H1 (cell line): ENCODE data around the gene DSG4. TPM values are rescaled to one million over a fixed set of nuclear protein-coding genes. Genes with fewer than 3 reads are reported as not detected.

Experiments
- CTCF ChIA-PET: fragments of 300-600 bp; sonication (Branson Sonifier 250); formaldehyde crosslinking; loops from one replicate; lab custom pipeline; 2021; ENCODE audit not compliant: partially characterized antibody; lab: Charles Lee
- POLR2A ChIA-PET: fragments of 300-600 bp; sonication (Branson Sonifier 250); formaldehyde crosslinking; loops from one replicate; lab custom pipeline; 2021; ENCODE audit warnings: inconsistent platforms; ENCODE audit not compliant: partially characterized antibody; lab: Charles Lee
- DNase-seq, 2 experiments: peaks; one replicate each; pipeline versions ENCODE4 v3.0.0 to v3.0.0-alpha.2; 2010 to 2022; ENCODE audit warnings: low spot score in 2 of 2, low read depth in 1 of 2, mixed read lengths in 1 of 2
- FAIRE-seq: peaks from 2 replicates; lab custom pipeline; 2011; peaks lifted over from hg19 to GRCh38; lab: Jason Lieb, UNC
- H2AFZ ChIP-seq: 2 replicates; pipeline ENCODE4 v1.8.1; 2012; ENCODE audit warnings: low read length, inconsistent platforms
- H2AK5ac ChIP-seq: 2 replicates; pipeline ENCODE4 v1.6.1; 2013; ENCODE audit warnings: low read depth, low read length
- H2BK120ac ChIP-seq: replicated peaks from 2 replicates; pipeline ENCODE3; 2013; ENCODE audit warnings: low read depth, low read length, inconsistent platforms
- H2BK12ac ChIP-seq: 2 replicates; pipeline ENCODE4 v1.6.1; 2013; ENCODE audit warnings: low read depth, low read length
- H2BK15ac ChIP-seq: 2 replicates; pipeline ENCODE4 v1.6.1; 2013; ENCODE audit warnings: low read length
- H2BK20ac ChIP-seq: 2 replicates; pipeline ENCODE4 v1.6.1; 2013; ENCODE audit warnings: low read length
- H2BK5ac ChIP-seq: 2 replicates; pipeline ENCODE4 v1.6.1; 2013; ENCODE audit warnings: low read depth, low read length
- H3K14ac ChIP-seq: 2 replicates; pipeline ENCODE4 v1.6.1; 2013; ENCODE audit warnings: inconsistent platforms; ENCODE audit not compliant: insufficient read length
- H3K18ac ChIP-seq: 2 replicates; pipeline ENCODE4 v1.6.1; 2013; ENCODE audit warnings: low read length; ENCODE audit errors: extremely low read depth
- H3K23ac ChIP-seq: 2 replicates; pipeline ENCODE4 v1.6.1; 2013; ENCODE audit warnings: inconsistent platforms; ENCODE audit not compliant: insufficient read length
- H3K23me2 ChIP-seq: 2 replicates; pipeline ENCODE4 v1.6.1; 2013; ENCODE audit warnings: low read depth, low read length
- H3K27ac ChIP-seq: 2 replicates; pipeline ENCODE4 v1.6.1; 2011; ENCODE audit warnings: low read depth, low read length, inconsistent platforms
- H3K27me3 ChIP-seq, 4 experiments: replicated peaks in 1 of 4; 1 replicate in 1 of 4; 2 replicates in 3 of 4; pipeline versions ENCODE4 v1.6.1 to v1.8.1; 2011 to 2013; ENCODE audit warnings: low read length in 3 of 4, mild to moderate bottlenecking in 3 of 4, inconsistent platforms in 2 of 4, mixed read lengths in 2 of 4, moderate library complexity in 1 of 4; ENCODE audit not compliant: control insufficient read depth in 3 of 4, insufficient read depth in 3 of 4; ENCODE audit errors: extremely low read depth in 1 of 4
- H3K36me3 ChIP-seq, 4 experiments: 2 replicates each; pipeline versions ENCODE4 v1.6.1 to v1.8.1; 2011 to 2013; ENCODE audit warnings: mild to moderate bottlenecking in 4 of 4, low read length in 3 of 4, moderate library complexity in 2 of 4, control low read depth in 1 of 4, inconsistent platforms in 1 of 4; ENCODE audit not compliant: insufficient read depth in 4 of 4, control insufficient read depth in 2 of 4
- H3K4ac ChIP-seq: replicated peaks from 2 replicates; pipeline ENCODE3; 2013; ENCODE audit warnings: low read length, low read depth, mixed read lengths, inconsistent platforms; ENCODE audit not compliant: insufficient read length
- H3K4me1 ChIP-seq, 4 experiments: replicated peaks in 1 of 4; 1 replicate in 1 of 4; 2 replicates in 3 of 4; pipeline versions ENCODE4 v1.6.1 to v1.8.1; 2011 to 2013; ENCODE audit warnings: low read length in 3 of 4, inconsistent platforms in 2 of 4, mixed read lengths in 1 of 4; ENCODE audit not compliant: insufficient read depth in 4 of 4, control insufficient read depth in 3 of 4
- H3K4me2 ChIP-seq, 2 experiments: 2 replicates each; pipeline versions ENCODE4 v1.6.1 to v1.8.1; 2011 to 2013; ENCODE audit warnings: low read depth in 2 of 2, low read length in 2 of 2, control low read depth in 1 of 2, inconsistent platforms in 1 of 2, mild to moderate bottlenecking in 1 of 2; ENCODE audit not compliant: insufficient read depth in 1 of 2
- H3K4me3 ChIP-seq, 4 experiments: fragments of 200-600, 300-600 bp in 1 of 4; sonication (generic), shearing (Covaris generic), sonication (Bioruptor Twin) in 1 of 4; 2 replicates each; pipeline versions ENCODE4 v1.5.1 to v1.8.1; 2011 to 2016; ENCODE audit warnings: low read length in 4 of 4, low read depth in 3 of 4, control low read depth in 2 of 4, inconsistent platforms in 2 of 4, mild to moderate bottlenecking in 2 of 4, mixed read lengths in 1 of 4, moderate library complexity in 1 of 4; ENCODE audit not compliant: insufficient read depth in 2 of 4; ENCODE audit errors: extremely low read depth in 1 of 4
- H3K56ac ChIP-seq: replicated peaks from 2 replicates; pipeline ENCODE3; 2013; ENCODE audit warnings: low read depth, mild to moderate bottlenecking, mixed read lengths, low read length, inconsistent platforms; ENCODE audit not compliant: insufficient read length
- H3K79me1 ChIP-seq: 2 replicates; pipeline ENCODE4 v1.6.1; 2013; ENCODE audit warnings: low read depth, low read length, control low read depth
- H3K79me2 ChIP-seq, 2 experiments: 2 replicates each; pipeline versions ENCODE4 v1.6.1 to v1.8.1; 2012 to 2013; ENCODE audit warnings: low read length in 2 of 2, mild to moderate bottlenecking in 2 of 2, inconsistent platforms in 1 of 2; ENCODE audit not compliant: insufficient read depth in 2 of 2, control insufficient read depth in 1 of 2
- H3K9ac ChIP-seq, 4 experiments: replicated peaks in 1 of 4; 1 replicate in 1 of 4; 2 replicates in 3 of 4; pipeline versions ENCODE4 v1.6.1 to v1.8.1; 2011 to 2013; ENCODE audit warnings: low read depth in 3 of 4, low read length in 3 of 4, control low read depth in 2 of 4, mild to moderate bottlenecking in 2 of 4, moderate library complexity in 2 of 4, inconsistent platforms in 1 of 4; ENCODE audit errors: extremely low read depth in 1 of 4
- H3K9me3 ChIP-seq, 2 experiments: 2 replicates each; pipeline versions ENCODE4 v1.6.1 to v1.8.1; 2012 to 2013; ENCODE audit warnings: mild to moderate bottlenecking in 2 of 2, moderate library complexity in 2 of 2, control low read depth in 1 of 2, inconsistent platforms in 1 of 2, low read depth in 1 of 2, low read length in 1 of 2, mixed read lengths in 1 of 2; ENCODE audit not compliant: insufficient read depth in 2 of 2
- H4K20me1 ChIP-seq, 2 experiments: replicated peaks in 1 of 2; 2 replicates each; pipeline versions ENCODE3 to v1.8.1; 2011 to 2013; ENCODE audit warnings: inconsistent platforms in 2 of 2, low read length in 2 of 2, mild to moderate bottlenecking in 1 of 2; ENCODE audit not compliant: insufficient read depth in 2 of 2, control insufficient read depth in 1 of 2
- H4K5ac ChIP-seq: 2 replicates; pipeline ENCODE4 v1.6.1; 2013; ENCODE audit warnings: low read length, low read depth, mixed read lengths, inconsistent platforms; ENCODE audit not compliant: insufficient read length
- H4K8ac ChIP-seq: 2 replicates; pipeline ENCODE4 v1.8.0; 2013; ENCODE audit warnings: mild to moderate bottlenecking, moderate library complexity, low read length, inconsistent platforms; ENCODE audit not compliant: insufficient read depth; ENCODE audit errors: extremely low read depth
- H4K91ac ChIP-seq: replicated peaks from 2 replicates; pipeline ENCODE3; 2013; ENCODE audit warnings: low read length, mixed read lengths, inconsistent platforms; ENCODE audit not compliant: insufficient read length
- BACH1 ChIP-seq: IDR thresholded peaks from 2 replicates; pipeline ENCODE4 v1.6.1; 2012; ENCODE audit warnings: low read length, improper control_type of control experiment
- FOSL1 ChIP-seq: IDR thresholded peaks from 2 replicates; pipeline ENCODE4 v1.6.1; 2011; ENCODE audit warnings: mild to moderate bottlenecking, low read depth, low read length, moderate library complexity; ENCODE audit not compliant: insufficient read depth
- KDM4A ChIP-seq: IDR thresholded peaks from one replicate; pipeline ENCODE4 v1.7.1; 2012; ENCODE audit warnings: low read depth, mild to moderate bottlenecking, moderate library complexity, low read length, inconsistent platforms; ENCODE audit not compliant: severe bottlenecking
- MAX ChIP-seq: IDR thresholded peaks from 2 replicates; pipeline ENCODE4 v1.6.1; 2012; ENCODE audit warnings: inconsistent platforms
- NANOG ChIP-seq: IDR thresholded peaks from 2 replicates; pipeline ENCODE4 v1.6.1; 2011; ENCODE audit warnings: low read length, low read depth, mild to moderate bottlenecking, inconsistent platforms; ENCODE audit not compliant: insufficient read depth, poor library complexity, severe bottlenecking
- SAP30 ChIP-seq: fragments of 300-600 bp; sonication (generic); IDR thresholded peaks from 2 replicates; pipeline ENCODE4 v1.7.1; 2012; ENCODE audit warnings: low read length, moderate library complexity, mild to moderate bottlenecking, inconsistent platforms; ENCODE audit not compliant: insufficient read depth, insufficient replicate concordance
- SIN3A ChIP-seq, 2 experiments: IDR thresholded peaks in 1 of 2; conservative IDR thresholded peaks in 1 of 2; 2 replicates each; pipeline ENCODE4 v1.6.1; 2011 to 2012; ENCODE audit warnings: low read length in 2 of 2, improper control_type of control experiment in 1 of 2, low read depth in 1 of 2, mild to moderate bottlenecking in 1 of 2
- SIX5 ChIP-seq: IDR thresholded peaks from 2 replicates; pipeline ENCODE4 v1.6.1; 2011; ENCODE audit warnings: mild to moderate bottlenecking, low read depth, low read length
- SP4 ChIP-seq: IDR thresholded peaks from 2 replicates; pipeline ENCODE4 v1.6.1; 2012; ENCODE audit warnings: low read length, inconsistent platforms
- SUZ12 ChIP-seq: fragments of 200-600 bp; sonication (generic); IDR thresholded peaks from 2 replicates; pipeline ENCODE4 v1.6.1; 2012; ENCODE audit warnings: mild to moderate bottlenecking, inconsistent platforms, low read length, moderate library complexity, mixed read lengths
- TBP ChIP-seq: IDR thresholded peaks from 2 replicates; pipeline ENCODE4 v1.6.1; 2011; ENCODE audit warnings: low read depth, low read length, improper control_type of control experiment
- ZNF274 ChIP-seq: IDR thresholded peaks from 2 replicates; pipeline ENCODE4 v1.7.0; 2012; ENCODE audit warnings: low read length, borderline replicate concordance; ENCODE audit errors: extremely low read depth
- WGBS, 2 experiments: shearing (Covaris generic) in 1 of 2; methylation state at CpG; one replicate each; pipeline versions ENCODE4 v1.1.6 to v1.1.7; 2013 to 2015; ENCODE audit warnings: low lambda C conversion rate in 2 of 2, mixed read lengths in 2 of 2, inconsistent platforms in 1 of 2, low coverage in 1 of 2, missing lambda C conversion rate in 1 of 2; ENCODE audit not compliant: insufficient replicate concordance in 2 of 2, insufficient coverage in 1 of 2, insufficient read length in 1 of 2; ENCODE audit errors: extremely low coverage in 1 of 2, missing lambda C conversion rate in 1 of 2; 5-methylcytosine and 5-hydroxymethylcytosine counted together
- polyA plus RNA-seq, 7 experiments: library from polyadenylated mRNA; depleted of rRNA in 3 of 7; stranded (reverse) in 5 of 7; unstranded in 2 of 7; fragments of >200 nt in 5 of 7; fragments of 200-250 nt in 2 of 7; gene quantifications; 1 replicate in 5 of 7; 2 replicates in 1 of 7; 4 replicates in 1 of 7; pipeline versions ENCODE4 v1.2.1 to v1.2.3, GENCODE V29; 2011 to 2013; ENCODE audit warnings: missing spikeins in 2 of 7, mixed read lengths in 2 of 7
- total RNA-seq: library from RNA; stranded (reverse); fragmentation: NEBNext Ultra II Directional; extraction: Animal tissue kit (Norgen Biotek cat#: 25700); gene quantifications from 2 replicates; pipeline ENCODE4 v1.2.1, GENCODE V29; 2021

Gene DSG4
- total and polyA plus RNA-seq, 2 of the 8 experiments (the other 6 are each of a cell fraction or from before 2014, with no cell fraction given), result not detected

GRCh38 chr18:31430072-31430471 lies 53.5 kb downstream of the DSG4 start:
- Histone ChIP-seq H3K14ac (no peak overlapping the region), H3K4ac (no peak overlapping the region), H3K23me2 (no peaks in the 10 kb centered on the region), H3K9ac (no peak overlapping the region), H3K18ac (no peak overlapping the region), H4K91ac (no peak overlapping the region), H2BK20ac (no peak overlapping the region), H2BK5ac (no peak overlapping the region), H4K8ac (no peak overlapping the region), H2BK12ac (no peak overlapping the region), H3K27me3 (no peaks in the 10 kb centered on the region), H3K79me2 (no peaks in the 10 kb centered on the region), H2AFZ (peak overlapping the region; percentile 48; the same call in 1 of the 2 replicates), H2BK15ac (no peak overlapping the region), H3K56ac (no peak overlapping the region), H4K20me1 (no peaks in the 10 kb centered on the region), H3K23ac (no peak overlapping the region), H3K79me1 (no peaks in the 10 kb centered on the region), H3K4me3 (no peak overlapping the region), H2BK120ac (peak overlapping the region; percentile 20), H3K4me1 (no peaks in the 10 kb centered on the region), H4K5ac (no peak overlapping the region), H3K9me3 (no peaks in the 10 kb centered on the region), H3K36me3 (no peaks in the 10 kb centered on the region), H3K4me2 (no peak overlapping the region), H3K27ac (no peak overlapping the region), H2AK5ac (no peak overlapping the region)
- POLR2A ChIA-PET, result interaction anchor here (1.0 kb wide), 2 partner anchors 11 to 17 kb away, joined by 3 to 5 read pairs; no protein-coding TSS in a partner anchor
- CTCF ChIA-PET, result interaction anchor here (0.6 to 1.1 kb wide), 7 partner anchors 10 to 558 kb away, joined by 3 to 4 read pairs (median 3); no protein-coding TSS in a partner anchor
- FAIRE-seq (no peak), DNase-seq (no peak)
- 71% methylated on average over 4 of the region's 4 CpGs; no CpG with 5 or more reads in 1 of the 2 experiments for WGBS, 2 experiments
- no peak for TF ChIP-seq ZNF274
- no peak for TF ChIP-seq BACH1
- no peak for TF ChIP-seq SAP30
- TF ChIP-seq FOSL1, result no peak
- no peak for TF ChIP-seq MAX
- TF ChIP-seq SUZ12, result no peak
- TF ChIP-seq SIX5, result no peak
- no peak for TF ChIP-seq NANOG
- no peak for TF ChIP-seq KDM4A
- TF ChIP-seq TBP, result no peak
- no peak for TF ChIP-seq SIN3A (conservative IDR thresholded peaks at IDR 0.05 in 1 of 2, IDR thresholded peaks at IDR 0.05 in 1 of 2; ENCODE audit: low read depth in 1 of 2, low read length in 2 of 2)
- no peak for TF ChIP-seq SP4
